K562 (cell line): ENCODE measurements around the gene ARPP21. TPM values are rescaled to one million over a fixed set of nuclear protein-coding genes. Genes with fewer than 3 reads are reported as not detected.

ENCODE experiments used
- ATAC-seq: fragments of 200-7000 bp; cut with Tn5 transposase; 3 replicates; pipeline ENCODE4 v1.9.1; 2020; ENCODE audit warnings: moderate library complexity
- BruUV-seq: library from RNA; stranded (reverse); fragments of 400-500 nt; replicated peaks from 2 replicates; lab custom pipeline; 2021; lab: Mats Ljungman, UMichigan
- CTCF ChIA-PET: fragments of 300-600 bp; formaldehyde crosslinking; extraction: SDS; loops from one replicate; lab custom pipeline; 2021; ENCODE audit warnings: low intra/inter-chr PET ratio; lab: Yijun Ruan, JAX
- POLR2A ChIA-PET: fragments of 300-600, 350-650 bp; sonication (Branson Sonifier 250); formaldehyde crosslinking; extraction: SDS; loops from one replicate; lab custom pipeline; 2021; ENCODE audit warnings: antibody characterized with exemption, inconsistent platforms; lab: Yijun Ruan, JAX
- DNase-seq, 4 experiments: peaks; one replicate each; pipeline versions ENCODE4 v3.0.0 to v3.0.0-alpha.2; 2011 to 2018; ENCODE audit warnings: low spot score in 3 of 4, mixed read lengths in 3 of 4; ENCODE audit errors: extremely low read depth in 1 of 4
- FAIRE-seq: peaks from 2 replicates; lab custom pipeline; 2011; peaks lifted over from hg19 to GRCh38; lab: Jason Lieb, UNC
- H2AFZ ChIP-seq: 2 replicates; pipeline ENCODE4 v1.6.0; 2011; ENCODE audit warnings: low read depth, low read length, control low read depth, inconsistent platforms
- H3K27ac ChIP-seq: fragments of 200-600 bp; 3 replicates; pipeline ENCODE4 v1.8.0; 2011; ENCODE audit warnings: low read depth, mild to moderate bottlenecking, control low read depth, inconsistent platforms, low read length, moderate library complexity, mixed read lengths; ENCODE audit errors: extremely low read depth
- H3K27me3 ChIP-seq, 2 experiments: fragments of 300-600 bp in 1 of 2; 2 replicates in 1 of 2; 3 replicates in 1 of 2; pipeline versions ENCODE4 v1.6.0 to v1.8.0; 2011; ENCODE audit warnings: inconsistent platforms in 2 of 2, low read length in 2 of 2, mild to moderate bottlenecking in 1 of 2, mixed read lengths in 1 of 2, moderate library complexity in 1 of 2; ENCODE audit not compliant: control insufficient read depth in 2 of 2, insufficient read depth in 2 of 2
- H3K36me3 ChIP-seq: fragments of 300-600 bp; 3 replicates; pipeline ENCODE4 v1.8.0; 2011; ENCODE audit warnings: mild to moderate bottlenecking, low read length, inconsistent platforms; ENCODE audit not compliant: control insufficient read depth, insufficient read depth
- H3K4me1 ChIP-seq, 2 experiments: fragments of 200-600 bp in 1 of 2; replicated peaks in 1 of 2; 2 replicates in 1 of 2; 3 replicates in 1 of 2; pipeline versions ENCODE4 v1.5.1 to v1.8.0; 2011; ENCODE audit warnings: inconsistent platforms in 2 of 2, low read length in 2 of 2, mild to moderate bottlenecking in 1 of 2, mixed read lengths in 1 of 2, moderate library complexity in 1 of 2; ENCODE audit not compliant: control insufficient read depth in 2 of 2, insufficient read depth in 2 of 2
- H3K4me2 ChIP-seq: 2 replicates; pipeline ENCODE4 v1.6.1; 2011; ENCODE audit warnings: low read length, control low read depth, inconsistent platforms, mixed read lengths; ENCODE audit not compliant: insufficient read depth
- H3K4me3 ChIP-seq: fragments of 200-600 bp; sonication (generic), shearing (Covaris generic); 2 replicates; pipeline ENCODE4 v1.5.1; 2016; ENCODE audit warnings: control low read depth, inconsistent platforms
- H3K79me2 ChIP-seq: fragments of 200-600 bp; 3 replicates; pipeline ENCODE4 v1.8.0; 2011; ENCODE audit warnings: low read length, inconsistent platforms; ENCODE audit not compliant: control insufficient read depth, insufficient read depth
- H3K9ac ChIP-seq, 2 experiments: 2 replicates each; pipeline versions ENCODE4 v1.6.0 to v1.6.1; 2011; ENCODE audit warnings: low read depth in 2 of 2, low read length in 2 of 2, control low read depth in 1 of 2, inconsistent platforms in 1 of 2, mild to moderate bottlenecking in 1 of 2, mixed read lengths in 1 of 2; ENCODE audit not compliant: insufficient read depth in 1 of 2
- H3K9me1 ChIP-seq: one replicate; pipeline ENCODE4 v1.6.0; 2011; ENCODE audit warnings: inconsistent platforms, mild to moderate bottlenecking, low read length, moderate library complexity; ENCODE audit not compliant: control insufficient read depth, insufficient read depth
- H3K9me3 ChIP-seq: replicated peaks from 2 replicates; pipeline ENCODE4 v1.5.1; 2011; ENCODE audit warnings: low read depth, low read length, inconsistent platforms; ENCODE audit not compliant: control insufficient read depth, insufficient read depth
- H4K20me1 ChIP-seq: replicated peaks from 2 replicates; pipeline ENCODE4 v1.6.1; 2011; ENCODE audit warnings: low read length, inconsistent platforms, mixed read lengths; ENCODE audit not compliant: control insufficient read depth, insufficient read depth
- ATF2 ChIP-seq: sonication (generic); formaldehyde crosslinking; IDR thresholded peaks from 2 replicates; pipeline ENCODE4 v1.8.1; 2022; ENCODE audit warnings: missing genetic modification reagents
- FOXP1 ChIP-seq: sonication (generic); formaldehyde crosslinking; IDR thresholded peaks from 2 replicates; pipeline ENCODE4 v1.8.0; 2022; ENCODE audit warnings: mild to moderate bottlenecking, missing genetic modification reagents
- GTF2E2 ChIP-seq: fragments of 200-800 bp; sonication (Bioruptor generic); IDR thresholded peaks from 2 replicates; pipeline ENCODE4 v1.6.1; 2016; ENCODE audit warnings: missing genetic modification characterization, missing compliant biosample characterization
- KDM5B ChIP-seq: fragments of 200-600 bp; sonication (generic); IDR thresholded peaks from 2 replicates; pipeline ENCODE4 v1.6.1; 2012; ENCODE audit warnings: low read depth, mild to moderate bottlenecking, moderate library complexity, low read length, control low read depth, inconsistent platforms; ENCODE audit not compliant: insufficient replicate concordance
- PRMT5 ChIP-seq: sonication (generic); formaldehyde crosslinking; IDR thresholded peaks from 2 replicates; pipeline ENCODE4 v1.5.0; 2020; ENCODE audit warnings: missing genetic modification reagents
- RBBP5 ChIP-seq: fragments of 200-600 bp; sonication (generic); IDR thresholded peaks from 2 replicates; pipeline ENCODE4 v1.6.1; 2012; ENCODE audit warnings: borderline replicate concordance, mild to moderate bottlenecking, low read length, control low read depth, inconsistent platforms; ENCODE audit not compliant: insufficient read depth, poor library complexity, severe bottlenecking
- SMAD3 ChIP-seq: fragments of 450-650 bp; formaldehyde crosslinking; conservative IDR thresholded peaks from 2 replicates; pipeline ENCODE4 v1.4.0; 2020; ENCODE audit warnings: mild to moderate bottlenecking
- ZBTB5 ChIP-seq: fragments of 450-650 bp; IDR thresholded peaks from 2 replicates; pipeline ENCODE4 v1.6.1; 2017; ENCODE audit warnings: antibody characterized with exemption
- ZNF133 ChIP-seq: fragments of 250-450 bp; sonication (Bioruptor Pico); IDR thresholded peaks from 2 replicates; pipeline ENCODE4 v1.4.0; 2020; ENCODE audit warnings: mild to moderate bottlenecking
- ZNF436 ChIP-seq: fragments of 250-450, 450-650 bp; sonication (Bioruptor Pico); formaldehyde crosslinking; IDR thresholded peaks from 2 replicates; pipeline ENCODE4 v1.7.0; 2020; ENCODE audit warnings: mild to moderate bottlenecking
- ZNF699 ChIP-seq: fragments of 250-450 bp; sonication (Bioruptor Pico); IDR thresholded peaks from 2 replicates; pipeline ENCODE4 v1.8.0; 2021; ENCODE audit warnings: mild to moderate bottlenecking, moderate library complexity; ENCODE audit not compliant: insufficient replicate concordance
- ZNF76 ChIP-seq: fragments of 250-450 bp; sonication (Bioruptor Pico); IDR thresholded peaks from 2 replicates; pipeline ENCODE4 v1.4.0; 2020; ENCODE audit warnings: mild to moderate bottlenecking, moderate library complexity, borderline replicate concordance
- WGBS: fragments of 100-300 bp; shearing (Covaris generic); methylation state at CpG from one replicate; pipeline ENCODE4 v1.1.6; 2016; ENCODE audit warnings: low coverage, mixed read lengths; ENCODE audit not compliant: insufficient coverage; ENCODE audit errors: missing lambda C conversion rate; 5-methylcytosine and 5-hydroxymethylcytosine counted together
- in situ Hi-C: fragments of 300-500 bp; cut with MboI; formaldehyde crosslinking; loops from 4 replicates; pipeline ENCODE4 v1.15.0; 2018; ENCODE audit warnings: inconsistent platforms, mixed read lengths
- intact Hi-C: fragments of 100-400 bp; cut with micrococcal nuclease; formaldehyde crosslinking; loops from 2 replicates; pipeline ENCODE4 v1.14.2; 2022
- polyA plus RNA-seq, 8 experiments: library from polyadenylated mRNA; depleted of rRNA in 4 of 8; stranded (reverse) in 5 of 8; unstranded in 3 of 8; fragments of >200 nt; fragmentation: Nextera tagmentation in 2 of 8; fragmentation: Illumina TruSeq in 1 of 8; extraction: Ambion mirVana in 2 of 8; extraction: Trizol in 1 of 8; gene quantifications; 2 replicates each; pipeline versions ENCODE4 v1.2.1 to v1.2.3, GENCODE V29; 2011 to 2014; ENCODE audit warnings: inconsistent platforms in 1 of 8, missing spikeins in 1 of 8
- total RNA-seq, 7 experiments: library from RNA; depleted of rRNA in 6 of 7; stranded (reverse); fragments of >200 nt in 6 of 7; fragmentation: Illumina TruSeq in 2 of 7; extraction: Trizol in 2 of 7; gene quantifications; 2 replicates each; pipeline versions ENCODE4 v1.2.1 to v1.2.3, GENCODE V29; 2011 to 2021; ENCODE audit warnings: low replicate concordance in 1 of 7
- TF ChIP-seq, protein P1 (sequence below): sonication (generic); formaldehyde crosslinking; IDR thresholded peaks from 2 replicates; pipeline ENCODE4 v1.8.0; 2023; ENCODE audit warnings: missing genetic modification reagents, mild to moderate bottlenecking, borderline replicate concordance

Gene ARPP21
- total and polyA plus RNA-seq, 9 of the 15 experiments (the other 6 are each of a cell fraction or from before 2014, with no cell fraction given), result not detected

GRCh38 chr3:35646081-35646480, 6.8 kb downstream of the ARPP21 start:
- H3K9me1 ChIP-seq, result no peaks in the 10 kb centered on the region
- TF ChIP-seq RBBP5 (no peak), ATF2 (CRISPR knock-in tag) (no peak), SMAD3 (CRISPR knock-in tag) (no peak), ZBTB5 (no peak), FOXP1 (CRISPR knock-in tag) (no peak), GTF2E2 (tag) (no peak), ZNF133 (CRISPR knock-in tag) (no peak), KDM5B (no peak), ZNF699 (CRISPR knock-in tag) (no peak), ZNF76 (CRISPR knock-in tag) (no peak), ZNF436 (CRISPR knock-in tag) (no peak), PRMT5 (CRISPR knock-in tag) (no peak)
- TF ChIP-seq, protein P1, sequence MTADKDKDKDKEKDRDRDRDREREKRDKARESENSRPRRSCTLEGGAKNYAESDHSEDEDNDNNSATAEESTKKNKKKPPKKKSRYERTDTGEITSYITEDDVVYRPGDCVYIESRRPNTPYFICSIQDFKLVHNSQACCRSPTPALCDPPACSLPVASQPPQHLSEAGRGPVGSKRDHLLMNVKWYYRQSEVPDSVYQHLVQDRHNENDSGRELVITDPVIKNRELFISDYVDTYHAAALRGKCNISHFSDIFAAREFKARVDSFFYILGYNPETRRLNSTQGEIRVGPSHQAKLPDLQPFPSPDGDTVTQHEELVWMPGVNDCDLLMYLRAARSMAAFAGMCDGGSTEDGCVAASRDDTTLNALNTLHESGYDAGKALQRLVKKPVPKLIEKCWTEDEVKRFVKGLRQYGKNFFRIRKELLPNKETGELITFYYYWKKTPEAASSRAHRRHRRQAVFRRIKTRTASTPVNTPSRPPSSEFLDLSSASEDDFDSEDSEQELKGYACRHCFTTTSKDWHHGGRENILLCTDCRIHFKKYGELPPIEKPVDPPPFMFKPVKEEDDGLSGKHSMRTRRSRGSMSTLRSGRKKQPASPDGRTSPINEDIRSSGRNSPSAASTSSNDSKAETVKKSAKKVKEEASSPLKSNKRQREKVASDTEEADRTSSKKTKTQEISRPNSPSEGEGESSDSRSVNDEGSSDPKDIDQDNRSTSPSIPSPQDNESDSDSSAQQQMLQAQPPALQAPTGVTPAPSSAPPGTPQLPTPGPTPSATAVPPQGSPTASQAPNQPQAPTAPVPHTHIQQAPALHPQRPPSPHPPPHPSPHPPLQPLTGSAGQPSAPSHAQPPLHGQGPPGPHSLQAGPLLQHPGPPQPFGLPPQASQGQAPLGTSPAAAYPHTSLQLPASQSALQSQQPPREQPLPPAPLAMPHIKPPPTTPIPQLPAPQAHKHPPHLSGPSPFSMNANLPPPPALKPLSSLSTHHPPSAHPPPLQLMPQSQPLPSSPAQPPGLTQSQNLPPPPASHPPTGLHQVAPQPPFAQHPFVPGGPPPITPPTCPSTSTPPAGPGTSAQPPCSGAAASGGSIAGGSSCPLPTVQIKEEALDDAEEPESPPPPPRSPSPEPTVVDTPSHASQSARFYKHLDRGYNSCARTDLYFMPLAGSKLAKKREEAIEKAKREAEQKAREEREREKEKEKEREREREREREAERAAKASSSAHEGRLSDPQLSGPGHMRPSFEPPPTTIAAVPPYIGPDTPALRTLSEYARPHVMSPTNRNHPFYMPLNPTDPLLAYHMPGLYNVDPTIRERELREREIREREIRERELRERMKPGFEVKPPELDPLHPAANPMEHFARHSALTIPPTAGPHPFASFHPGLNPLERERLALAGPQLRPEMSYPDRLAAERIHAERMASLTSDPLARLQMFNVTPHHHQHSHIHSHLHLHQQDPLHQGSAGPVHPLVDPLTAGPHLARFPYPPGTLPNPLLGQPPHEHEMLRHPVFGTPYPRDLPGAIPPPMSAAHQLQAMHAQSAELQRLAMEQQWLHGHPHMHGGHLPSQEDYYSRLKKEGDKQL (CRISPR knock-in tag), result no peak
- intact Hi-C loops, result no loop called here
- ChIA-PET POLR2A (no interaction called here), CTCF (no interaction called here)
- H3K36me3 ChIP-seq, result no peaks in the 10 kb centered on the region
- no peak overlapping the region for H3K27ac ChIP-seq
- no peaks in the 10 kb centered on the region for H3K9me3 ChIP-seq
- WGBS, result 3% methylated on average over 4 of the region's 4 CpGs
- no TSS peak for BruUV-seq
- H3K4me2 ChIP-seq, result no peak overlapping the region
- H3K9ac ChIP-seq, result no peak overlapping the region
- no peaks in the 10 kb centered on the region for H3K4me1 ChIP-seq
- no peak for DNase-seq
- in situ Hi-C loops, result no loop called here
- no peaks in the 10 kb centered on the region for H4K20me1 ChIP-seq
- no peak for ATAC-seq
- H2AFZ ChIP-seq, result no peak overlapping the region
- no peak for FAIRE-seq
- no peaks in the 10 kb centered on the region for H3K27me3 ChIP-seq
- no peak overlapping the region for H3K4me3 ChIP-seq
- H3K79me2 ChIP-seq, result no peaks in the 10 kb centered on the region
